SK-N-SH (cell line): ENCODE data around the gene IQGAP1. TPM values are rescaled to one million over a fixed set of nuclear protein-coding genes. Genes with fewer than 3 reads are reported as not detected.

ENCODE experiments used
- CTCF ChIA-PET: fragments of 300-600, 350-600 bp; formaldehyde crosslinking; extraction: SDS; loops from one replicate; lab custom pipeline; 2021; lab: Yijun Ruan, JAX
- POLR2A ChIA-PET: fragments of 350-600 bp; sonication (Branson Sonifier 250); formaldehyde crosslinking; extraction: SDS; loops from one replicate; lab custom pipeline; 2020; ENCODE audit warnings: antibody characterized with exemption, inconsistent platforms; lab: Yijun Ruan, JAX
- DNase-seq: peaks from one replicate; pipeline ENCODE4 v3.0.0; 2012
- H2AFZ ChIP-seq: fragments of 200-600 bp; sonication (generic); 2 replicates; pipeline ENCODE4 v1.8.1; 2016; ENCODE audit warnings: antibody characterized with exemption, mild to moderate bottlenecking, low read depth
- H3F3A ChIP-seq: fragments of 200-600 bp; sonication (generic); replicated peaks from 2 replicates; pipeline ENCODE3; 2016; ENCODE audit warnings: antibody characterized with exemption, mild to moderate bottlenecking; ENCODE audit not compliant: insufficient read depth
- H3K27ac ChIP-seq, 2 experiments: fragments of 200-500 bp in 1 of 2; fragments of 200-600 bp in 1 of 2; sonication (Bioruptor generic) in 1 of 2; sonication (generic), shearing (Covaris generic) in 1 of 2; 2 replicates each; pipeline versions ENCODE4 v1.5.1 to v1.6.1; 2014 to 2016; ENCODE audit warnings: low read depth in 2 of 2, inconsistent platforms in 1 of 2, low read length in 1 of 2, mild to moderate bottlenecking in 1 of 2, mixed read lengths in 1 of 2
- H3K27me3 ChIP-seq: fragments of 200-600 bp; sonication (generic), shearing (Covaris generic); 2 replicates; pipeline ENCODE4 v1.6.1; 2016; ENCODE audit warnings: mixed run types; ENCODE audit not compliant: insufficient read depth
- H3K36me3 ChIP-seq, 2 experiments: fragments of 200-500 bp in 1 of 2; fragments of 200-600 bp in 1 of 2; sonication (Bioruptor generic) in 1 of 2; sonication (generic) in 1 of 2; replicated peaks in 1 of 2; 2 replicates each; pipeline versions ENCODE3 to v1.5.1; 2014 to 2016; ENCODE audit warnings: low read length in 1 of 2, mild to moderate bottlenecking in 1 of 2; ENCODE audit not compliant: insufficient read depth in 2 of 2, control insufficient read depth in 1 of 2
- H3K4me1 ChIP-seq, 2 experiments: fragments of 200-500 bp in 1 of 2; fragments of 200-600 bp in 1 of 2; sonication (Bioruptor generic) in 1 of 2; sonication (generic), shearing (Covaris generic) in 1 of 2; 2 replicates each; pipeline versions ENCODE4 v1.5.1 to v1.6.1; 2014 to 2016; ENCODE audit warnings: low read depth in 1 of 2, low read length in 1 of 2, mixed run types in 1 of 2; ENCODE audit not compliant: insufficient read depth in 2 of 2, control insufficient read depth in 1 of 2
- H3K4me2 ChIP-seq: fragments of 200-600 bp; sonication (generic), shearing (Covaris generic); 2 replicates; pipeline ENCODE4 v1.6.1; 2017; ENCODE audit warnings: mixed run types
- H3K4me3 ChIP-seq, 2 experiments: fragments of 200-500 bp in 1 of 2; fragments of 200-600 bp in 1 of 2; sonication (Bioruptor generic) in 1 of 2; sonication (generic), shearing (Covaris generic) in 1 of 2; 2 replicates each; pipeline versions ENCODE4 v1.5.1 to v1.8.1; 2014 to 2016; ENCODE audit warnings: low read depth in 2 of 2, inconsistent platforms in 1 of 2, low read length in 1 of 2, mild to moderate bottlenecking in 1 of 2, mixed read lengths in 1 of 2, moderate library complexity in 1 of 2
- H3K79me2 ChIP-seq: fragments of 200-600 bp; sonication (generic); 2 replicates; pipeline ENCODE4 v1.8.1; 2017; ENCODE audit warnings: mild to moderate bottlenecking; ENCODE audit not compliant: insufficient read depth
- H3K9ac ChIP-seq: fragments of 200-600 bp; sonication (generic); 2 replicates; pipeline ENCODE4 v1.6.1; 2017; ENCODE audit warnings: mixed run types
- H3K9me2 ChIP-seq: fragments of 200-600 bp; sonication (generic); 2 replicates; pipeline ENCODE4 v1.6.1; 2017; ENCODE audit warnings: mixed run types
- H3K9me3 ChIP-seq: fragments of 200-600 bp; sonication (generic); 2 replicates; pipeline ENCODE4 v1.6.1; 2017; ENCODE audit warnings: mixed run types, mild to moderate bottlenecking, moderate library complexity
- H4K20me1 ChIP-seq: fragments of 200-600 bp; sonication (generic); 2 replicates; pipeline ENCODE4 v1.6.1; 2017; ENCODE audit warnings: mild to moderate bottlenecking, mixed run types; ENCODE audit not compliant: insufficient read depth
- CHD2 ChIP-seq: fragments of 150-350 bp; IDR thresholded peaks from 2 replicates; pipeline ENCODE4 v1.6.1; 2018; ENCODE audit warnings: low read length; ENCODE audit not compliant: partially characterized antibody
- FOXM1 ChIP-seq: IDR thresholded peaks from 2 replicates; pipeline ENCODE4 v1.4.0; 2012; ENCODE audit warnings: low read depth, mild to moderate bottlenecking
- GATA2 ChIP-seq: sonication (generic); formaldehyde crosslinking; IDR thresholded peaks from 2 replicates; pipeline ENCODE4 v1.5.0; 2020; ENCODE audit warnings: mild to moderate bottlenecking, missing genetic modification reagents
- JUND ChIP-seq: IDR thresholded peaks from 2 replicates; pipeline ENCODE4 v1.4.0; 2012
- MEF2A ChIP-seq: IDR thresholded peaks from 2 replicates; pipeline ENCODE4 v1.4.0; 2012; ENCODE audit warnings: low read depth, borderline replicate concordance
- POLR2AphosphoS5 ChIP-seq: IDR thresholded peaks from 2 replicates; pipeline ENCODE4 v1.6.1; 2012; ENCODE audit warnings: low read depth, low read length
- RCOR1 ChIP-seq: fragments of 150-350 bp; IDR thresholded peaks from 2 replicates; pipeline ENCODE4 v1.6.1; 2017; ENCODE audit warnings: antibody characterized with exemption, low read length
- SIN3A ChIP-seq: IDR thresholded peaks from 2 replicates; pipeline ENCODE4 v1.6.1; 2012; ENCODE audit warnings: low read depth, mild to moderate bottlenecking, low read length, moderate library complexity, borderline replicate concordance
- TAF1 ChIP-seq: IDR thresholded peaks from 2 replicates; pipeline ENCODE4 v1.6.1; 2012; ENCODE audit warnings: low read depth, mild to moderate bottlenecking, low read length, moderate library complexity, borderline replicate concordance
- TCF12 ChIP-seq: IDR thresholded peaks from 2 replicates; pipeline ENCODE4 v1.4.0; 2012
- TEAD4 ChIP-seq: IDR thresholded peaks from 2 replicates; pipeline ENCODE4 v1.4.0; 2012; ENCODE audit warnings: mild to moderate bottlenecking, borderline replicate concordance; ENCODE audit not compliant: insufficient read depth
- YY1 ChIP-seq: IDR thresholded peaks from 2 replicates; pipeline ENCODE4 v1.4.0; 2012; ENCODE audit warnings: low read depth, mild to moderate bottlenecking
- WGBS: methylation state at CpG from one replicate; pipeline ENCODE4 v1.1.6; 2017; ENCODE audit warnings: low lambda C conversion rate; 5-methylcytosine and 5-hydroxymethylcytosine counted together
- polyA plus RNA-seq, 3 experiments: library from polyadenylated mRNA; depleted of rRNA; stranded (reverse); fragments of >200 nt; gene quantifications; 2 replicates each; pipeline ENCODE4 v1.2.3, GENCODE V29; 2012
- TF ChIP-seq, protein P1 (sequence below): IDR thresholded peaks from 2 replicates; pipeline ENCODE4 v1.4.0; 2012; ENCODE audit warnings: low read depth, borderline replicate concordance
- TF ChIP-seq, protein P2 (sequence below): IDR thresholded peaks from 2 replicates; pipeline ENCODE4; 2012
- TF ChIP-seq, protein P3 (sequence below): fragments of 150-350 bp; IDR thresholded peaks from 2 replicates; pipeline ENCODE4 v1.6.1; 2017; ENCODE audit warnings: antibody characterized with exemption, low read length, low read depth, borderline replicate concordance
- TF ChIP-seq, protein P4 (sequence below): fragments of 200-600 bp; sonication (generic); IDR thresholded peaks from 2 replicates; pipeline ENCODE4 v1.6.1; 2017; ENCODE audit warnings: antibody characterized with exemption, mild to moderate bottlenecking, moderate library complexity
- TF ChIP-seq, protein P5 (sequence below): IDR thresholded peaks from 2 replicates; pipeline ENCODE4 v1.4.0; 2012; ENCODE audit warnings: low read depth

IQGAP1 gene
- polyA plus RNA-seq, 1 of the 3 experiments (the other 2 are of a cell fraction), result 56.5 TPM

DNA sequence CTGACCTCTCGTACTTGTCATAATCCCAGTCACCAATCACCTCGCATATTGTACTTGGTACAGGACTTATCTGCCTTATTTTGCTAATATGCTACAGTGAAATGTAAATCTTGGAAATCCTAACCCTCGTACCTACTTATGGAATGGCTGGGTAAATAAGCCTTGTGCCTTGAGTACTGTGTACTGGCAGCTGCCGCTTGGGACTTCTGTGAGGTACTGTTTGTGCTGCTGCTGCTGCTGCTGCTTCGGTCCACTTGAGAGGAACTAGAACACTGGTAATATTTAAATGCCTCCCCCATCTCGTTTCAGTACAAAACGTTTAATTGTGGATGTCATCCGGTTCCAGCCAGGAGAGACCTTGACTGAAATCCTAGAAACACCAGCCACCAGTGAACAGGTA, 99.1 kb downstream of the IQGAP1 start:
- H4K20me1 ChIP-seq, result no peaks in the 10 kb centered on the region; the same call in 1 of the 2 replicates
- no peak overlapping the region for H3K27ac ChIP-seq
- no peaks in the 10 kb centered on the region for H3K9me3 ChIP-seq
- no peaks in the 10 kb centered on the region for H3K27me3 ChIP-seq
- POLR2A ChIA-PET, result no interaction called here
- 95% methylated on average over 8 of the region's 8 CpGs for WGBS
- TF ChIP-seq, protein P1, sequence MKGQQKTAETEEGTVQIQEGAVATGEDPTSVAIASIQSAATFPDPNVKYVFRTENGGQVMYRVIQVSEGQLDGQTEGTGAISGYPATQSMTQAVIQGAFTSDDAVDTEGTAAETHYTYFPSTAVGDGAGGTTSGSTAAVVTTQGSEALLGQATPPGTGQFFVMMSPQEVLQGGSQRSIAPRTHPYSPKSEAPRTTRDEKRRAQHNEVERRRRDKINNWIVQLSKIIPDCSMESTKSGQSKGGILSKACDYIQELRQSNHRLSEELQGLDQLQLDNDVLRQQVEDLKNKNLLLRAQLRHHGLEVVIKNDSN, result no peak
- TF ChIP-seq SIN3A (no peak), TAF1 (no peak), JUND (no peak), FOXM1 (no peak), RCOR1 (no peak), POLR2AphosphoS5 (no peak), GATA2 (CRISPR knock-in tag) (no peak), YY1 (no peak), TCF12 (no peak), CHD2 (no peak), TEAD4 (no peak), MEF2A (no peak)
- TF ChIP-seq, protein P2, sequence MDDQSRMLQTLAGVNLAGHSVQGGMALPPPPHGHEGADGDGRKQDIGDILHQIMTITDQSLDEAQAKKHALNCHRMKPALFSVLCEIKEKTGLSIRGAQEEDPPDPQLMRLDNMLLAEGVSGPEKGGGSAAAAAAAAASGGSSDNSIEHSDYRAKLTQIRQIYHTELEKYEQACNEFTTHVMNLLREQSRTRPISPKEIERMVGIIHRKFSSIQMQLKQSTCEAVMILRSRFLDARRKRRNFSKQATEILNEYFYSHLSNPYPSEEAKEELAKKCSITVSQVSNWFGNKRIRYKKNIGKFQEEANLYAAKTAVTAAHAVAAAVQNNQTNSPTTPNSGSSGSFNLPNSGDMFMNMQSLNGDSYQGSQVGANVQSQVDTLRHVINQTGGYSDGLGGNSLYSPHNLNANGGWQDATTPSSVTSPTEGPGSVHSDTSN, result no peak
- TF ChIP-seq, protein P3, sequence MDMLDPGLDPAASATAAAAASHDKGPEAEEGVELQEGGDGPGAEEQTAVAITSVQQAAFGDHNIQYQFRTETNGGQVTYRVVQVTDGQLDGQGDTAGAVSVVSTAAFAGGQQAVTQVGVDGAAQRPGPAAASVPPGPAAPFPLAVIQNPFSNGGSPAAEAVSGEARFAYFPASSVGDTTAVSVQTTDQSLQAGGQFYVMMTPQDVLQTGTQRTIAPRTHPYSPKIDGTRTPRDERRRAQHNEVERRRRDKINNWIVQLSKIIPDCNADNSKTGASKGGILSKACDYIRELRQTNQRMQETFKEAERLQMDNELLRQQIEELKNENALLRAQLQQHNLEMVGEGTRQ, result no peak
- TF ChIP-seq, protein P4, sequence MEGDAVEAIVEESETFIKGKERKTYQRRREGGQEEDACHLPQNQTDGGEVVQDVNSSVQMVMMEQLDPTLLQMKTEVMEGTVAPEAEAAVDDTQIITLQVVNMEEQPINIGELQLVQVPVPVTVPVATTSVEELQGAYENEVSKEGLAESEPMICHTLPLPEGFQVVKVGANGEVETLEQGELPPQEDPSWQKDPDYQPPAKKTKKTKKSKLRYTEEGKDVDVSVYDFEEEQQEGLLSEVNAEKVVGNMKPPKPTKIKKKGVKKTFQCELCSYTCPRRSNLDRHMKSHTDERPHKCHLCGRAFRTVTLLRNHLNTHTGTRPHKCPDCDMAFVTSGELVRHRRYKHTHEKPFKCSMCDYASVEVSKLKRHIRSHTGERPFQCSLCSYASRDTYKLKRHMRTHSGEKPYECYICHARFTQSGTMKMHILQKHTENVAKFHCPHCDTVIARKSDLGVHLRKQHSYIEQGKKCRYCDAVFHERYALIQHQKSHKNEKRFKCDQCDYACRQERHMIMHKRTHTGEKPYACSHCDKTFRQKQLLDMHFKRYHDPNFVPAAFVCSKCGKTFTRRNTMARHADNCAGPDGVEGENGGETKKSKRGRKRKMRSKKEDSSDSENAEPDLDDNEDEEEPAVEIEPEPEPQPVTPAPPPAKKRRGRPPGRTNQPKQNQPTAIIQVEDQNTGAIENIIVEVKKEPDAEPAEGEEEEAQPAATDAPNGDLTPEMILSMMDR, result no peak
- TF ChIP-seq, protein P5, sequence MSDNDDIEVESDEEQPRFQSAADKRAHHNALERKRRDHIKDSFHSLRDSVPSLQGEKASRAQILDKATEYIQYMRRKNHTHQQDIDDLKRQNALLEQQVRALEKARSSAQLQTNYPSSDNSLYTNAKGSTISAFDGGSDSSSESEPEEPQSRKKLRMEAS, result no peak
- no peak overlapping the region for H3K4me2 ChIP-seq
- H3F3A ChIP-seq, result peaks cover 13% of the 10 kb centered on the region
- H3K4me3 ChIP-seq, result no peak overlapping the region
- H3K9me2 ChIP-seq, result no peaks in the 10 kb centered on the region
- H3K36me3 ChIP-seq, result peaks cover 67 to 95% of the 10 kb centered on the region in 2 experiments
- CTCF ChIA-PET, result interaction anchor here (1.3 to 3.8 kb wide), 2 partner anchors 167 to 399 kb away, joined by 3 to 17 read pairs; no protein-coding TSS in a partner anchor
- peaks cover 20% of the 10 kb centered on the region; the same call in 1 of the 2 replicates for H3K79me2 ChIP-seq
- H3K4me1 ChIP-seq, result no peaks in the 10 kb centered on the region
- no peak overlapping the region for H3K9ac ChIP-seq
- DNase-seq, result no peak
- H2AFZ ChIP-seq, result no peak overlapping the region
